Measurements from ENCODE around the gene RUNDC1.

Gene RUNDC1

DNA sequence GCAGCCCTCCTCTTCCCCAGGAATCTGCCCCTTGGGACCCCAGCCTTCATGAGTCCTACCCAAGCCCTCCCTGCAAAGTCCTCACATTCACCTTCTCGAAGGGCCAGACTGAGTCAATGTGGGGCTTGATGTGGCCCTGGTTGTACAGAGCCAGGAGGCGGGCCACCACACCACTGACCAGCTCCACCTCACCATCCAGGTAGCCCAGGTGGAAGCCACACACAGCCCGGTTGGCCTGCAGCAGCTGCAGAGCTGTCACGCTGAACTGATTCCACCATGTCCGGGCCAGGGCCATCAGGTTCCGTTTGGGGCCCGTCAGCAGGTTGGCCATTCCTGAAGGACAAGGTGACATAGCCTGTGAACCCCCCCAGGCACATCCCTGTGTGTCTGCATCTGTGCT lies 35.9 kb downstream of the RUNDC1 start:
- DNase-seq (ENCODE audit: extremely low spot score, insufficient read length, low read depth) (no peak), FAIRE-seq (no peak)

DNA sequence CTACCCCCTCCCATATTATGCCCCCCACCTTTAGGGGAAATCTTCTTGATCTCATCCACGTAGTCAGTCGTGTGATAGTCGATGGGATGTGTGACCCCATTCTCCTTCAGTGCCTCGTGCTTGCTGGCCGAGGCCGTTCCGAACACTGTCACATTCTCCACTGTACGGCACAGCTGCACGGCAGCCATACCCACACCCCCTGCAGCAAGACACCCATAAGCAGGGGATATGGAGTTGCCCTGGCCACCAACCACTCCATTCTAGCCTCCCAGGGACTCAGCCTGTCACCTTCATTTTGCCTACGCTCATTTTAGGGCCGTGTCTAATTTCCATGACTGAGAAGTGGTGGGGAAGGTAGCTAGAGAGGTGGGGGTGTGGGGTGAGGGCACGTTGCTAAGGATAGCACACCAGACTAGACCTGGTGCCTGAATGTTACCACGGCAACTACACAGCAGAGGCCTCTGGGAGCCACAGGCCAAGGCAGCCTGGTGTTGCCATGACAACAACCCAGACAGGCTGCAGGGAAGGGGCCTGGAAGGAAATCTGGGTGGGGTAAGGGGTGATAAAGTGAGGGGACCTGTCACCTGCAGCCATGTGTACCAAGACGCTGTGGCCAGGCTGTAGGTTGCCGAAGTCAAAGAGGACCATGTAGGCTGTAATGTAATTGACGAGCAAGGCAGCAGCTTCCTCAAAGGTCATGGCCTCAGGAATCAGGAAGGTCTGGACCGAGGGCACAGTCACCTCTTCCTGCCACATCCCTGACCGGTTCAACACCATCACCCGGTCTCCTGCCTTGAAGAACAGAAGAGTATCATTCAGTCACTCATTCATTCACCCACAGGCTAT lies 37.9 kb downstream of the RUNDC1 start:
- DNase-seq (ENCODE audit: extremely low spot score, insufficient read length, low read depth) (no peak), FAIRE-seq (no peak)

DNA sequence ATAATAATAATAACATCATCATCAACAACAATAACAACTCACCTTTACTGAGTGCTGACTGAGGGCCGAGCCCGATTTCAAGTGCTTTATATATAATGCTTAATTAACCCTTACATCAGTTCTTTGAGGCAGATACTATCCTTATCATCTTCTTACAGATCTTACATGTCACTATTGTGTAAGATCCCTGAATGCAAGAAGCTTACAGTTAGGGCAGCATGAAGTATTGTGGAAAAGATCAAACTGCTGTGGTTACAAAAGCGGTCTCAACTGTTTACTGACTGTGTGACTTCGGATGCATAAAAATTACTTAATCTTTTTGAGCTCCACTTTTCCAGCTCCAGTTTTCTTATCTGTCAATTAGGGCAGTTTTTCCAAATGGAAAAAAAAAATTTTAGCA lies 38.6 kb downstream of the RUNDC1 start:
- FAIRE-seq (no peak), DNase-seq (ENCODE audit: extremely low spot score, insufficient read length, low read depth) (no peak)

DNA sequence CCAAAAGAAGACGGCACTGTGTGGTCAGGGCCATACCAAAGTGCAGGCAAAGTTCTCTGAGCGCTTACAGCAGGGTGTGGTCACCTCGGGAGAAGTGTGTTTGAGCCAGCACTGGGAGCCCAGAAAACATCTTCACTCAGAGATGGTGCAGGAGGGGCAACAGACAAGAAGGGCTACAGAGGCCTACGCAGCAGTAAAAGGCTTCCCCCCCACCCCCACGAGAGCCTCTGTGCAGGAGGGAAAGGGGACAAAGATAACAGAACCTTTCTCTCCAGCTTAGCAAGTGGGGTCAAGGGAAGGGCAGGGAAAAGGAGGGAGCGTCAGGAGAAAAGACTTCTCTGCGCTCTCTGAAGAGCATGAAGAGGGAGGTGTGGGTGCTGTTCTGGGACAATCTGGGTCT lies 39.1 kb downstream of the RUNDC1 start:
- FAIRE-seq (no peak), DNase-seq (ENCODE audit: extremely low spot score, insufficient read length, low read depth) (no peak)

DNA sequence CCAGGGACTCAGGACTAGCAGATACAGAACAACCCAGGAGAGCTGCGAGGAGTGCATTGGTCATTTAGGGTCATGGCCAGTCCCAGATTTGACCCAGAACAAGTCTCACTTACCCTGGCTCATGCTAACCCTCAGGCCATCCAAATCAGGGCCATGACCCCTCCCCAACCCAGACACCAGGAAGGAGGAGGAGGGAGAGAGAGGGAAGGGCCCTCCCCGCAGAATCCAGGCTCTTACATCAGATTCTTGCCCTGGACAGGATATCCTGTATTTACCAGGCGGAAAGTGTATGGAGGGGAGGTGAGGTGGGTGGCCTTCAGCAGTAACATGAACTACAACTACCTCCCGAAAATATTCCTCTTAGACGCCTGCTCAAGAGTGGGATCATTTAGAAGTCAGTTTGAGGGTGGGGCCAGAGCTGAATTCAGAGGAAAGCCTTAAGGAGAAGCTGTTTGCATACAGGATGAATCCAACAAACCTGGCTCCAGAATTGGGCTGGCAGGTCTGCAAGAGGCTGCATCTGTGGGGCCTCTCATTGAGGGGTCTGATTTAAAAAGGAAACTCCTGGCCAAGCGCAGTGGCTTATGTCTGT lies 39.8 kb downstream of the RUNDC1 start:
- no peak for DNase-seq (ENCODE audit: extremely low spot score, insufficient read length, low read depth)
- FAIRE-seq, result no peak

DNA sequence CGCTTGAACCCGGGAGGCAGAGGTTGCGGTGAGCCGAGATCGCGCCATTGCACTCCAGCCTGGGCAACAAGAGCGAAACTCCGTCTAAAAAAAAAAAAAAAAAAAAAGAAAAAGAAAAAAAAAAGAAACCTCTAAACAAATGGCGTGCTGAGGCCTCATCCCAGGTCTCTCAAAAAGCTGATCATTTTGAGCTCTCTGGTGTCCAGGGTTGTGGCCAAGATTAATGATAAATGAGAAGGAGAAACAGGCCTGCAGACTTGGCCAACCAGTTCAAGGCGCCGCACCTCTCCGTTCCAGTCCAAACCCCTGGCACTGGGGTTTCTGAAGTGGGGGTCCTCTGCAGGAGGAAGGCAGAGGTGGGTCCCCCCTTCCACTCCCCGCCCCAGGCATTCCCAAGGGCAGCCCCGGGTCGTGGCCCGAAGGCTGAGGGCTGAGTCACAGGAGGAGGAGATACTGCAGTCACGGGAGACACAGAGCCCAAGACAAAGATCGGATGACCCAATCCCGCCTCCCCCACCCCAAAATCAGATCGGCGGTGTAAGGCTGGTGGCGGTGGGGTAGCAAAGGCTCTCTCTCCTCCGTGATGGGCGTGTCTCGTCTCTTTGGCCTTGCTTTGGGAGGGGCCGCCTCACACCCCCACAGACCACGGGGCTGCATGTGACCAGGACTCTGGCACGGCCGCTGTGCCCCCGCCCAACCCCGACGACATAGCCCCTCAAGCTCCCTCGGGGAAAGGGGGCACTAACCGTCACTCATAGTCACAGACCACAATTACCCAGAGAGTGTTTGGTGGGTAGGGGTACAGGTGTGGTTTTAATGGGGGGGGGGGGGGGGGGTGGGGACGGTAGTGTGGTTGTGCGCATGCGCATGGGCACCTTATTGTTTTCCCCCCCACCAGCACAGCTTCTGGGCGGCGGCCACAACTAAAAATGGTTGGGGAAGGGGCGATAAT lies 40.7 kb downstream of the RUNDC1 start:
- DNase-seq (ENCODE audit: extremely low spot score, insufficient read length, low read depth) (no peak), FAIRE-seq (no peak)

DNA sequence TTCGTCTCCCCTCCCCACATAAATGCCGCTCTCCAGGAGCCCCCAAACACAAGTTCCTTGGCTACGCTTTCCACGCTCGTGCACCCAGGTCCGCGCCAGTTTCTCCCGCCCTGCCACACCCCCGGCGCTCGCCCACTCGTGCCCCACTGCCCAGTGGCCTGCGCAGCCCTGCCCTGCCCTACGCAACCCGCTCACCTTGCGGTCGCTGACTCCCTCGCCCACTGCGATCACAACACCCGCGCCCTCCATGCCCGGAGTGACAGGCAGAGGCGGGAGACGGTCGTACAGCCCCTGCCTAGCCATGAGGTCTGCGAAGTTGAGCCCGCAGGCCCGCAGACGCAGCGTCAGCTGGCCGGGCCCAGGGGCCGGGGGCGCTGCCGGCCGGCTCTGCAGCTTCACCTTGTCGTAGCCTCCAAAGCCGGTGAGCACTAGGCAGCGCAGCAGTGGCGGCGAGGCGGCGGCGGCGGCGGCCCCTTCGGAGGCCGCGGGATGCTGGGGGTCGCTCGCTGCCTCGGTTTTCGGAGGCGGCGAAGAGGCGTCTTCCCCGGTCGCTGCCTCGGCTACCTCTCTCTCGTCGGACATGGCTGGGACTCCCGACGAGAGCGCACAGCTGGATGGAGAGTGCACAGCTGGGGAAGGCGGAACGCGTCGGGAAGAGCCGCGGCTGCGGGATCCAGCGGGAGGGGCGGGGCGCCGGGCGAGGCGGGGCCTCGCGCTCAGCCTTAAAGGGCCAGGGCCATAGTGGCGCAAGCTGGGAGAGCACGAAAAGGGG lies 41.6 kb downstream of the RUNDC1 start, which contains the start of gene VAT1:
Gene VAT1, minus strand, starts transcription at position 645 of the 772 bp plus-strand sequence. Its CDS starts 63 bp downstream, at position 582.
- FAIRE-seq (peak; percentile 80), DNase-seq (ENCODE audit: extremely low spot score, insufficient read length, low read depth) (peak; percentile 60)

DNA sequence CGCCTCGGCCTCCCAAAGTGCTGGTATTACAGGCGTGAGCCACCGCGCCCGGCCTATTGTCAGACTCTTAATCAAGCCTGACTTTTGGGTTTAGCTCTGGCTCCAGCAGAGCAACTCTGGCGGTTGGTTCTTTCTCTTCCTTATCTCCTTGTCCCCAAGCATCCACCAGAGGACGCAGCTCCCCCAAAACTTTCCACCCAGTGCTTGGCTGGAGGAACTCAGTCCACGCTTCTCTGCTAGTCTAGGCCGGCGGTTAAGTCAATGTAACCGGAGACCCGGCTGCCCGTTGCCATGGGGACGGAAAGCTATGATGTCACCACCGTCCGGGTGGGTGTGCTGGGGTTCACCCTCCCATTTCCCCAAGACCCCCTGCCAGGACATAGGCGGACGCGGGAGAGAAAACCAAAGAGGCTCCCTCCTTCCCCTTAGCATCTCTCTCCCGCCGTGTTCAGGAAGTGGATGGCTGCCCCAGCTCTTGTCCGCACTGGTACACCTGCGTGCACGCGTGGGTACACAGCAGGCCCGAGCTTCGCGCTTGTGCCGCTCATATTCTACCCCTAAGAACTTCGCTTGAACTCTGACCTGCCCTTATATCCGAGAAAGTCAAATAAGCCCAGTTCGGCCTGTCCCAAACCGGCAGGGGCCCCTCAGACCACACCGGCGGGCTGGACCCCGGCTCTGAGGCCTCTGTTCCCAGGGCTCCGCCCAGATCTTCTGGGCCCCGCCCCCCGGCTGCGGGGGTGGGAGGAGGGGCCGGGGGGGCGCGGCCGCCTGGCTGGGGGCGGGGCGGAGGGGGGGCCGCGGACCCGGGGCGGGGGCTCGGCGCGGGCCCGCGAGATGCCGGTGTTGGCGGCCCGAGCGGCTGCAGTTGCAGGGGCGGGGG lies 44.3 kb downstream of the RUNDC1 start, which contains the start of gene RND2:
Gene RND2, plus strand, starts transcription at position 825 of the 883 bp plus-strand sequence. CDS start 117 bp downstream, outside the sequence.
- DNase-seq (ENCODE audit: extremely low spot score, insufficient read length, low read depth), result peak; percentile 77
- FAIRE-seq, result peak; percentile 84

DNA sequence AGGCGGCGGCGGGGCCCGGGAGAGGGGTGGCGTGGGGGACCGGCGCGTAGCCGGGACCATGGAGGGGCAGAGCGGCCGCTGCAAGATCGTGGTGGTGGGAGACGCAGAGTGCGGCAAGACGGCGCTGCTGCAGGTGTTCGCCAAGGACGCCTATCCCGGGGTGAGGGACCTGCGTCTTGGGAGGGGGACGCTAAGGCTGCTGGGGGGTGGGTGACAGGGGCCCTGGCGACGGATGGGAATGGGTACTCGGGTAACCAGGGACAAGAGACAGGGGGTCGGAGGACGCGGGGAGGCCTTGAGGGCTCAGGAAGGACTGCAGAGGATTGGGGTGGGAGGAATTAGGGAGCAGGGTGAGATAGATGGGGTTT lies 44.9 kb downstream of the RUNDC1 start:
- DNase-seq (ENCODE audit: extremely low spot score, insufficient read length, low read depth) (no peak), FAIRE-seq (no peak)

DNA sequence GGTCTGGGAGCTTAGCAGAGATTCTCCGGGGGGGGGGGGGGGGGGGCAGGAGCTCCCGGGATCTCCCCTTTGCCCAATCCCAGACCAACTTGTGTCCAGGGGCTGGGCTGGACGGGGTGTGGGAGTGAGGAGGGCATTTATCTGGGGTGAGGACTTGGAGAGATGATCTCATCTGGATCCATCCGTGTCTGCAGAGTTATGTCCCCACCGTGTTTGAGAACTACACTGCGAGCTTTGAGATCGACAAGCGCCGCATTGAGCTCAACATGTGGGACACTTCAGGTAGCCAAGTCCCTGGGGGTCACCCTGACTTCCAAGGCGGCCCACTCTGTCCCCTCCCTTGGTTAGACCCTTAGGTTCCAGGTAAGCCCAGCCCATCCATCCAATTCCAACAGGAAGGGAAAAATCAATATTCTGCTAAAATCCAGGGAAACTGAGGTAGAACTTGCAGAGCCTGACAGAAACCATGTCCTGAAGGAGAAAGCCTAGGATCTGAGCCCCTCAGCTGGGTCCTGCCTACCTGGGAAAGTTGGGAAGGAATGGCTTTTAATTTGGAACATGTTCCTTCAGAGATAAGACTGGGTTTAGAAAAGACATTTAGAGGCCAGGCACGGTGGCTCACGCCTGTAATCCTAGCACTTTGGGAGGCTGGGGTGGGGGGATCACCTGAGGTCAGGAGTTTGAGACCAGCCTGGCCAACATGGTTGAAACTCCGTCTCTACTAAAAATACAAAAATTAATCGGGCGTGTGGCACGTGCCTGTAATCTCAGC lies 45.6 kb downstream of the RUNDC1 start:
- DNase-seq (ENCODE audit: extremely low spot score, insufficient read length, low read depth) (no peak), FAIRE-seq (no peak)

DNA sequence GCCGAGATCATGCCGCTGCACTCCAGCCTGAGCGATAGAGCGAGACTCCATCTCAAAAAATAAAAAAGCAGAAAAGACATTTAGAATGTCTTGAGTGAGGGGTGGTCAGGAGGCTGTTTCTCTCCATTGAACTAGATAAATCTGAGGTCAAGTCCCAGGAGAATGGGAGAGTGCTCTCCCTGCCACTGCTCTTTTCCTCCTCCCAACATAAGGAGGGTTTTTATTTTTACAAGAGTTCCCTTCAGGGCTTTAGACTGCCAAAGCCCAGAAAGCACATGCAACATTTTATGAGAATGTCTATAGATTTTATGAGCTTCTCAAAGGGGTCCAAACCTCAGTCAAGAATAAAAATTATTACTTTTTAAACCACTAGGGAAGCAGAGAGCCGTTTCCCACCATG lies 46.2 kb downstream of the RUNDC1 start:
- DNase-seq (ENCODE audit: extremely low spot score, insufficient read length, low read depth), result no peak
- FAIRE-seq, result no peak

DNA sequence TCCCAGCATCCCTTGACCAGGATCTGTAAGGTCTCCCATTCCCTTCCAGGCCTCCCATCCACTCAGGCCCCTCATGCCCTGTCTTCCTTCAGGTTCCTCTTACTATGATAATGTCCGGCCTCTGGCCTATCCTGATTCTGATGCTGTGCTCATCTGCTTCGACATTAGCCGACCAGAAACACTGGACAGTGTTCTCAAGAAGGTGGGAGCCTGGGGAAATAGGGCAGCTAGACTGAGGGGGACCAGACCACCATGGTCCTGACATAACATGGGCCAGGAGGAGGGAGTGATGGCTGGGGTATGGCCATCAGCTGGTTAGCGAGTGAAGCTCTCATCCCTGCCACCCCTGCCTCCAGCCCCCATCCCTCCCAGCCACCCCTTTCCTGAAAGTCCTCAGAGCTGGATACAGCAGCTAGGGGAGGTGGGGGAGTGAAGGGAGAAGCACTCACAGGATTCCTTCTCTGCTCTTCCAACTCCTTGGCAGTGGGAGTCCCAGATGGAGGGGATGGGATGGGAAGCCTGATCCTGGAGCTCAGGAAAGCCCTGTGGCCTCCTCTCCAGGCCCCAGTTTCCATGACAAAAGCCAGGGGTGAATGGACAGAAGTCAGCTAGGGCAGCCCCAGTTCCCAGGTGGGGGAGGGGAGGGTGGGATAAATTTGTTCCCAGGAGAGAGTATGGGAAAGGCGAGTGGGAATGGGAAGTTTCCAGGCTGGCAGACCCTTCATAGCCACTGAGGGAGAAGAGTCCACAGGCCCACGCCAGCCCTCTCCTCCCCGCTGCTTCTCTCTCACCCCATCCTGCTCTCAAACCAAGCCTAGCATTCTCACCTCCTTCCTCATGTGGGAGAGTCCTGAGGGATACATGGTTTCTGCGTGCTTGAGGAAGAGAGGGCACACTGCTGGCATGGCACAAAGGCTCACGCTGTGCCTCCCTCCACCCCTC lies 47.0 kb downstream of the RUNDC1 start:
- DNase-seq (ENCODE audit: extremely low spot score, insufficient read length, low read depth) (no peak), FAIRE-seq (no peak)

DNA sequence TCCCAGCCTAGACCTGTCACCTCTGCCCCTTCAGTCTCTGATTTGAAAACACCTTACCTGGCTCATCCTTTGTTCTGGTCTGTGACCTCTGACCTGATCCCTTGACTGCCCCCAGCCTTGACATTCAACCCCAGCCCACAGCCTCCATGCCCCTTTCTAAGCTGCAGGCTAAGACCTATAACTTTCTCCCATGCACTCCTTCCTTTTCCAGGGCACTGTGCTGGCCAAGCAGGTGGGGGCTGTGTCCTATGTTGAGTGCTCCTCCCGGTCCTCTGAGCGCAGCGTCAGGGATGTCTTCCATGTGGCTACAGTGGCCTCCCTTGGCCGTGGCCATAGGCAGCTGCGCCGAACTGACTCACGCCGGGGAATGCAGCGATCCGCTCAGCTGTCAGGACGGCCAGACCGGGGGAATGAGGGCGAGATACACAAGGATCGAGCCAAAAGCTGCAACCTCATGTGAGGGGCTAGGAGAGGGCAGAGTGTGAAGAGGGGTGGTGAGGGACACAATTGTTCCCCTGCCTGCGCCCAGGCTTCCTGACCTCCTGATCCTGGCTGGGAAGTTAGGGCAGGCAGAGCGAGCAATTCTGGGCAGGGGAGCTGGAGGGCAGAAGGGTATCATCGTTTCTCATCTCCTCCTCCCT lies 48.0 kb downstream of the RUNDC1 start:
- no peak for DNase-seq (ENCODE audit: extremely low spot score, insufficient read length, low read depth)
- FAIRE-seq, result no peak

DNA sequence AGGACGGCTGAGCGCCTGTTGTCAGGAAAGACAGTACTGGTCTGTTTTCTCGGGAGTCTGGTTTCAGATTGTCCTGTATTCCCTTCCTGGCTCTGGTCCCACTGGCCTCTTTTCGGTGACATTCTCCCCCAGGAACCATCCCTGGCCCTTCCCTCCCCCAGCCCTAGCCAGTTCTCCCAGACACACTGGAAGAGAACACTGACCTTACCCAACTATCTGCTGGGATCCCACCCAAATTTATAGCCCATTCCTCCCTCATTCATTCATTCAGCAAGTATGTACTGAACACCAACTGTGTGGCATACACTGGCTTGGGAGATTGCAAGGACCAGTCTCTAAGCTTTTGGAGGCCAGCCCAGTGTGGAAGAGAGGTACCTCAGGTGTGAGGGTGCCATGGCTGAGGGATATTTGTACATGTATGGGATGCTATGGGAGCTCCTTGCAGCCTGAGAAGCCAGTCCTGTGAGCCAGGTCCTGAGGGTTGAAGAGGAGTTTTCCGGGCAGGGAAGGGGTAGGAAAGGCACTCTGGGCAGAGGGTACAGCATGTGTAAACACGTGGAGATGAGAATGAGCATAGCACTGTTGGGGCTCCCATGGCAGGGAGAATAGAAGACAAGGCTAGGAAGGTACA lies 49.9 kb downstream of the RUNDC1 start:
- FAIRE-seq (no peak), DNase-seq (ENCODE audit: extremely low spot score, insufficient read length, low read depth) (no peak)

DNA sequence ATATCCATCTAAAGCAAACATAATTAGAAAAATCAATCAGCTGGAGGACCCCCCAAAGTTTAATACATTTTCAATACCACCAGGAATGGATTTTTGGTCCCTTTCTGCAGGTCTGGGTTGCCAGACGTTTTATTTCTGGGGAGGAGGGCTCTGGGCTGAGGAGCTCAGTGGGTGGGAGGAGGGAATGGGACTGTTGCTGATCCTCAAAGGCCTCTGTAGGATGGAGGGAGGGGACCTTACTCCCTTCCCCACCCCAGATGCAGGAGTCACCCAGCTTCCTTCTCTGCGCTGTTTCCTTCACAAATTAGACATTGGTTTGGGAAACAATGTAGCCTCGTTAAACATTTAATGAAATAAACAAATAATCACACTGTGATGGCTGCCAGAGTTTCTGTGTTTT lies 51.3 kb downstream of the RUNDC1 start:
- DNase-seq (ENCODE audit: extremely low spot score, insufficient read length, low read depth) (no peak), FAIRE-seq (no peak)
